Tibial nerve (tissue), 4 donors: ENCODE results near the gene MYOG. TPM values are rescaled to one million over a fixed set of nuclear protein-coding genes. Genes with fewer than 3 reads are reported as not detected.

Source experiments
- DNase-seq, 2 donors: peaks; one replicate each; pipeline ENCODE4 v3.0.0-alpha.2; 2019; ENCODE audit warnings: low spot score in 2 of 2
- H3K27ac ChIP-seq, 4 donors: fragments of 200-600 bp; sonication (generic) in 3 of 4; one replicate each; pipeline ENCODE4 v1.5.1; 2017 to 2019; ENCODE audit warnings: mild to moderate bottlenecking in 1 of 4
- H3K27me3 ChIP-seq, 2 donors: fragments of 200-600 bp; sonication (generic) in 1 of 2; one replicate each; pipeline versions ENCODE4 v1.5.1 to v1.6.0; 2017 to 2019
- H3K36me3 ChIP-seq, 3 donors: fragments of 200-600 bp; sonication (generic); one replicate each; pipeline ENCODE4 v1.5.1; 2018 to 2019
- H3K4me1 ChIP-seq, 4 donors: fragments of 200-600 bp; sonication (generic) in 3 of 4; one replicate each; pipeline ENCODE4 v1.5.1; 2017 to 2019
- H3K4me3 ChIP-seq, 4 donors: fragments of 200-600 bp; sonication (generic) in 3 of 4; one replicate each; pipeline ENCODE4 v1.5.1; 2017 to 2019; ENCODE audit warnings: mild to moderate bottlenecking in 1 of 4, moderate library complexity in 1 of 4
- H3K9me3 ChIP-seq, 4 donors: fragments of 200-600 bp; sonication (generic) in 3 of 4; one replicate each; pipeline ENCODE4 v1.5.1; 2017 to 2019
- EP300 ChIP-seq, 2 donors: sonication (generic); formaldehyde crosslinking; IDR thresholded peaks; one replicate each; pipeline ENCODE4 v1.6.1; 2017; ENCODE audit warnings: antibody characterized with exemption in 2 of 2, mild to moderate bottlenecking in 1 of 2
- POLR2A ChIP-seq, 2 donors: fragments of 450-650 bp; IDR thresholded peaks; one replicate each; pipeline ENCODE4 v1.6.1; 2017; ENCODE audit warnings: antibody characterized with exemption in 2 of 2, mild to moderate bottlenecking in 2 of 2, moderate library complexity in 2 of 2
- whole genome bisulfite sequencing, 2 donors: methylation state at CpG; one replicate each; pipeline ENCODE4 v1.1.5; 2018; 5-methylcytosine and 5-hydroxymethylcytosine counted together
- total RNA-seq, 4 donors: library from RNA; depleted of rRNA; stranded (reverse); fragments of >200 nt; gene quantifications; one replicate each; pipeline ENCODE4 v1.1.0, GENCODE V29; 2016
- TF ChIP-seq, protein P1 (sequence below), 5 experiments: fragments of 200-600 bp in 3 of 5; fragments of 450-650 bp in 2 of 5; sonication (generic) in 3 of 5; IDR thresholded peaks; one replicate each; pipeline ENCODE4 v1.5.1; 2016 to 2019; ENCODE audit warnings: antibody characterized with exemption in 5 of 5, mild to moderate bottlenecking in 3 of 5, moderate library complexity in 2 of 5

MYOG gene
- total RNA-seq, 4 donors from 2014 or later = not detected

DNA sequence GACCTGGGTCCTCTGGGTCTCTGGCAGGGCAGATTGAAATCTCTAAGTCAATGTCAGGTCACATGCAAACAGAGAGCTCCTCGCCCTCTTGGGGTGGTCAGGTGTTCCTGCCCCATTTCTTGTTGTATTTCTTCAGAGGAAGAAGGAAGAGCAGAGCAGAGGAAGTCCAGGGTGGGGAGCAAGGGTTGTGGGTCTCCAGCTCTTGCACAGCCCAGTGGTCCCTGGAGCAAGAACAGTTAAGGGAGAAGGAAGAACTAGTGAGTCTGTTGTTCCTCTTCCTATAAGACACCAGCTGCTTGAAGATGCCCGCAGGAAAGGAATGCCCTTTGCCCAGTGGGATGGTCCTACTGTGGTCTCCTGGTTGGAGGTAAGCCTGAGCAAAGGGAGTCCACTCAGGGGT lies 26.3 kb downstream of the MYOG start:
- WGBS, 2 donors = 92 to 95% methylated on average over 1 to 2 of the region's 2 CpGs
- TF ChIP-seq POLR2A (IDR thresholded peaks at IDR 0.05) (no peak), EP300 (IDR thresholded peaks at IDR 0.05) (no peak)
- TF ChIP-seq, protein P1, sequence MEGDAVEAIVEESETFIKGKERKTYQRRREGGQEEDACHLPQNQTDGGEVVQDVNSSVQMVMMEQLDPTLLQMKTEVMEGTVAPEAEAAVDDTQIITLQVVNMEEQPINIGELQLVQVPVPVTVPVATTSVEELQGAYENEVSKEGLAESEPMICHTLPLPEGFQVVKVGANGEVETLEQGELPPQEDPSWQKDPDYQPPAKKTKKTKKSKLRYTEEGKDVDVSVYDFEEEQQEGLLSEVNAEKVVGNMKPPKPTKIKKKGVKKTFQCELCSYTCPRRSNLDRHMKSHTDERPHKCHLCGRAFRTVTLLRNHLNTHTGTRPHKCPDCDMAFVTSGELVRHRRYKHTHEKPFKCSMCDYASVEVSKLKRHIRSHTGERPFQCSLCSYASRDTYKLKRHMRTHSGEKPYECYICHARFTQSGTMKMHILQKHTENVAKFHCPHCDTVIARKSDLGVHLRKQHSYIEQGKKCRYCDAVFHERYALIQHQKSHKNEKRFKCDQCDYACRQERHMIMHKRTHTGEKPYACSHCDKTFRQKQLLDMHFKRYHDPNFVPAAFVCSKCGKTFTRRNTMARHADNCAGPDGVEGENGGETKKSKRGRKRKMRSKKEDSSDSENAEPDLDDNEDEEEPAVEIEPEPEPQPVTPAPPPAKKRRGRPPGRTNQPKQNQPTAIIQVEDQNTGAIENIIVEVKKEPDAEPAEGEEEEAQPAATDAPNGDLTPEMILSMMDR (IDR thresholded peaks at IDR 0.05) = no peak
- Histone ChIP-seq H3K9me3 (no peaks in the 10 kb centered on the region), H3K36me3 (no peaks in the 10 kb centered on the region), H3K4me3 (no peak overlapping the region), H3K27ac (no peak overlapping the region), H3K4me1 (peaks cover 0 to 19% (median 3%) of the 10 kb centered on the region in 4 donors), H3K27me3 (no peaks in the 10 kb centered on the region)
- DNase-seq = no peak

DNA sequence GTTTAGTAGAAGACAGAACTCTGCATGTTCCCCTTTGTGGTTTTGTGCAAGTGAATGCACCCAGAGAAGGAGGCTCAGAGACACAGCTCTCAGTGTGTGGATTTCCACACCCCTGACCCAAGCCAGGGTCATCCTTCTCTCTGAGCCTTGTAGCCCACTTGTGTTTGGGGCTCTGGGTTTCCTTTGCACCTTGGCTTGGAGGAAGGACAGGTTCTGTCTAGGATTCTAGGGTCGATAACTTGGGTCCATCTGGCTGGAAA lies 27.2 kb downstream of the MYOG start:
- no peak overlapping the region for H3K4me3 ChIP-seq
- H3K36me3 ChIP-seq = no peaks in the 10 kb centered on the region
- no peak overlapping the region for H3K27ac ChIP-seq
- WGBS, 2 donors = 67 to 88% methylated on average over 1 of the region's 1 CpG
- peaks cover 0 to 19% (median 3%) of the 10 kb centered on the region in 4 donors for H3K4me1 ChIP-seq
- no peaks in the 10 kb centered on the region for H3K27me3 ChIP-seq
- H3K9me3 ChIP-seq = no peaks in the 10 kb centered on the region
- TF ChIP-seq POLR2A (IDR thresholded peaks at IDR 0.05) (no peak), EP300 (IDR thresholded peaks at IDR 0.05) (no peak)
- TF ChIP-seq, protein P1 (IDR thresholded peaks at IDR 0.05) = no peak
- DNase-seq = no peak

DNA sequence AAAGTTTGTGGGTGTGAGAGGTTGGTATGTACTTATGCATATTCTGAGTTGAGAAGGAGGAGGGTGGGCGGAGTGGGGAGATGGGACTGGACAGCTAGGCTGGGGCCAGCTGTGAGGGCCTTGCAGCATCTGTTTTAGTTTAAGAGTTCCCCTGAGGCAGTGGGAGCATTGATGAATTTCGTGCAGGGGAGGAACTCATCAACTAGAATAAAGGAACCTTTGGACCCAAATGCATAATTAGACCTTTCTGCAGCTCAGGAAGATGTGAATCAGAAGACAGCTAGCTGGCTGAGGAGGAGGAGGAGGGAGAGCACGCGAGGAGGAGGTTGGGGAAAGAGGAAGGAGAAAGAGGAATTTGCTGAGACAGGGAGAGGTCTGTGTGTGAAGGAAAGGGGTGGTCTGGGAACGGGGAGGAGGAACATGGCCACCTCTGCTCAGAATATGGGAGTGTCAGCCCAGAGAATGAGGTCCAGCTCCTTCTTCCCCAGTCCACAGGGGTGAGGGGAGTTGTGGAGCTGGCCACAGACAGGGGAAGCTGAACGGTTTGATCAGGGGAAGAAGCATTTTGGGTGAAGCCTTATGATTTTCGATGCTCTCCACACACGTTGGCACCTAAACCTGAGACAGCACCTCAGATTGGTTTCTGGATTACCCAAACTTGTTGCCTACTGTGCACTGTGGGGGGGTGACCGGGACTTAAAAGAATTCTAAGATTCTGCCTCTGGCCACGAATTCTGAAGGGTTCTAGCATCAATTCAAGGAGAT lies 27.7 kb downstream of the MYOG start:
- Histone ChIP-seq H3K36me3 (no peaks in the 10 kb centered on the region), H3K9me3 (no peaks in the 10 kb centered on the region), H3K27me3 (no peaks in the 10 kb centered on the region), H3K4me3 (no peak overlapping the region), H3K27ac (no peak overlapping the region), H3K4me1 (peaks cover 0 to 19% (median 3%) of the 10 kb centered on the region in 4 donors)
- no peak for DNase-seq
- 37 to 38% methylated on average over 9 to 10 of the region's 10 CpGs for WGBS, 2 donors
- TF ChIP-seq POLR2A (IDR thresholded peaks at IDR 0.05) = no peak

DNA sequence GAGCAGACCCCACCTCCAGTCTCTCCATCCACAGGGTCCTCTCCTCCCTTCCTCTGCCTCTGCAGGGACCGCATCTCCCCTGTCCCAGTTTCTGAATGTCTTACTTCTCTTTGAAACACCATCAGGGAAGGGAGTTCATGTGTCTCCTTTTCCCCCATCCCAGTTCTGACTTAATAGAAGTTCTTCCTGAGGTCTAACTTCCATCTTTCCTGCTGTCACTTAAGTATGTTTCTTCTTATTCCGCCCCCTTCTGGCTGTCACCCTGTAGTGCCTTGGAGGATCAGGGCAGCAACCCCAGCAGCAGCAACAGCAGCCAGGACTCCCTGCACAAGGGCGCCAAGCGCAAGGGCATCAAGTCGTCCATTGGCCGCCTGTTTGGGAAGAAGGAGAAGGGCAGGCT lies 29.3 kb downstream of the MYOG start:
- TF ChIP-seq EP300 (IDR thresholded peaks at IDR 0.05) (no peak), POLR2A (IDR thresholded peaks at IDR 0.05) (no peak)
- TF ChIP-seq, protein P1 (IDR thresholded peaks at IDR 0.05) = no peak
- DNase-seq = no peak
- Histone ChIP-seq H3K36me3 (no peaks in the 10 kb centered on the region), H3K4me1 (peaks cover 0 to 19% (median 3%) of the 10 kb centered on the region in 4 donors), H3K27ac (no peak overlapping the region), H3K27me3 (no peaks in the 10 kb centered on the region), H3K4me3 (no peak overlapping the region), H3K9me3 (no peaks in the 10 kb centered on the region)
- 92 to 98% methylated on average over 6 of the region's 6 CpGs for WGBS, 2 donors

DNA sequence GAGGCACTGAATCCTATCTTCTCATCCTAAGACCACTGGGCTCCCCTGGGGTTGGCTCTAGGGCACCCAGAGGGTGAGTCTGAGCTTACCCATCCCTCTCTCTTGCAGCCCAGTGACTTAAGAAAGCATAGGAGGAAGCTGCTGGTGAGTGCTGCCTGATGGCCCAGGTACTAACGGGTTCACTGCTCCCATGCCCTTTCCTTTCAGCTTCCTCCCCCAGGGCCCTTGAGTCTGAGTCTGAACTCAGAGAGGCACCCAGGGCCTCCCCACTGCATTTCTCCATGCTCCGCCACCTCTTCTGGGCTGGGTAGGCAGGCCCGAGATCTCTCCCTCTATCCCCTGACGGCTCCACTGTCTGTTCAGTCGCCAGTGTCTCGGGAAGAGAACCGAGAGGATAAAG lies 29.8 kb downstream of the MYOG start:
- Histone ChIP-seq H3K27ac (no peak overlapping the region), H3K36me3 (no peaks in the 10 kb centered on the region), H3K4me3 (no peak overlapping the region), H3K4me1 (peaks cover 0 to 19% (median 3%) of the 10 kb centered on the region in 4 donors), H3K27me3 (no peaks in the 10 kb centered on the region), H3K9me3 (no peaks in the 10 kb centered on the region)
- no peak for DNase-seq
- TF ChIP-seq EP300 (IDR thresholded peaks at IDR 0.05) = no peak
- TF ChIP-seq, protein P1 (IDR thresholded peaks at IDR 0.05) = no peak
- no peak for TF ChIP-seq POLR2A (IDR thresholded peaks at IDR 0.05)
- WGBS, 2 donors = 77 to 95% methylated on average over 7 of the region's 7 CpGs
